NCI-H446 treated with DMSO at 0.1 percent for 48 hours (cell line): ENCODE measurements around the gene LGR6.
A peak's percentile ranks its signal among the peaks of the same experiment; 100 is the strongest.
"Not testable (repeated sequence)": the region's sequence is repeated elsewhere in the genome, so short reads cannot be mapped to it uniquely, and the experiment has no call there.

Source experiments
- DNase-seq: peaks from one replicate; lab custom pipeline; 2025; lab: John Stamatoyannopoulos, UW

The LGR6 gene, protein sequence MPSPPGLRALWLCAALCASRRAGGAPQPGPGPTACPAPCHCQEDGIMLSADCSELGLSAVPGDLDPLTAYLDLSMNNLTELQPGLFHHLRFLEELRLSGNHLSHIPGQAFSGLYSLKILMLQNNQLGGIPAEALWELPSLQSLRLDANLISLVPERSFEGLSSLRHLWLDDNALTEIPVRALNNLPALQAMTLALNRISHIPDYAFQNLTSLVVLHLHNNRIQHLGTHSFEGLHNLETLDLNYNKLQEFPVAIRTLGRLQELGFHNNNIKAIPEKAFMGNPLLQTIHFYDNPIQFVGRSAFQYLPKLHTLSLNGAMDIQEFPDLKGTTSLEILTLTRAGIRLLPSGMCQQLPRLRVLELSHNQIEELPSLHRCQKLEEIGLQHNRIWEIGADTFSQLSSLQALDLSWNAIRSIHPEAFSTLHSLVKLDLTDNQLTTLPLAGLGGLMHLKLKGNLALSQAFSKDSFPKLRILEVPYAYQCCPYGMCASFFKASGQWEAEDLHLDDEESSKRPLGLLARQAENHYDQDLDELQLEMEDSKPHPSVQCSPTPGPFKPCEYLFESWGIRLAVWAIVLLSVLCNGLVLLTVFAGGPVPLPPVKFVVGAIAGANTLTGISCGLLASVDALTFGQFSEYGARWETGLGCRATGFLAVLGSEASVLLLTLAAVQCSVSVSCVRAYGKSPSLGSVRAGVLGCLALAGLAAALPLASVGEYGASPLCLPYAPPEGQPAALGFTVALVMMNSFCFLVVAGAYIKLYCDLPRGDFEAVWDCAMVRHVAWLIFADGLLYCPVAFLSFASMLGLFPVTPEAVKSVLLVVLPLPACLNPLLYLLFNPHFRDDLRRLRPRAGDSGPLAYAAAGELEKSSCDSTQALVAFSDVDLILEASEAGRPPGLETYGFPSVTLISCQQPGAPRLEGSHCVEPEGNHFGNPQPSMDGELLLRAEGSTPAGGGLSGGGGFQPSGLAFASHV

DNA sequence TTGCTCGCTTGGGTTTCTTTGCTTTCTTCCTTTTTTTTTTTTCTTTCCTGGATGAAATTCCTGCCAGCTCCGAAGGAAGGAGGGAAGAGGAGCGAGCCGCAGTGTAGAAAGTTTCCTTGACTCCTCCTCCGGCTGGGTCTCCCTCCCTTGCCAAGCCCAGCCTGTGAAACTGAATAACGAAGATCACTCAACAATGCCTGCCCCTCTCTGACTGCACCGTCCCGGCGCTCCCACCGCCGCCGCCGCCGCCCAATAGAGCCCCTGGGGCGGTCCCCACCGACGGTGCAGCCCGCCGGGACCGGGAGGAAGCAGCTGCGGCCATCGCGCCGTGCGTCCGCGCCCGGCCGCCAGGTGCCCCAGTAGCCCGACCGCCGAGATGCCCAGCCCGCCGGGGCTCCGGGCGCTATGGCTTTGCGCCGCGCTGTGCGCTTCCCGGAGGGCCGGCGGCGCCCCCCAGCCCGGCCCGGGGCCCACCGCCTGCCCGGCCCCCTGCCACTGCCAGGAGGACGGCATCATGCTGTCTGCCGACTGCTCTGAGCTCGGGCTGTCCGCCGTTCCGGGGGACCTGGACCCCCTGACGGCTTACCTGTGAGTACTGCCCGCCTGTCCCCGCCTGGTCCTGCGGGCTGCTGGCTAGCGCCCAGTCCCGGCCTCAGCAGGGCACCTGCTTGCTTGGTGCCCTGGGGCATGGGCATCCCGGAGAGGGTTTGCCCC is at the start of gene LGR6:
Gene LGR6 (plus strand): TSS at position 186 of the 714 bp plus-strand sequence. CDS start 191 bp downstream, at position 377.
- DNase-seq = no peak

DNA sequence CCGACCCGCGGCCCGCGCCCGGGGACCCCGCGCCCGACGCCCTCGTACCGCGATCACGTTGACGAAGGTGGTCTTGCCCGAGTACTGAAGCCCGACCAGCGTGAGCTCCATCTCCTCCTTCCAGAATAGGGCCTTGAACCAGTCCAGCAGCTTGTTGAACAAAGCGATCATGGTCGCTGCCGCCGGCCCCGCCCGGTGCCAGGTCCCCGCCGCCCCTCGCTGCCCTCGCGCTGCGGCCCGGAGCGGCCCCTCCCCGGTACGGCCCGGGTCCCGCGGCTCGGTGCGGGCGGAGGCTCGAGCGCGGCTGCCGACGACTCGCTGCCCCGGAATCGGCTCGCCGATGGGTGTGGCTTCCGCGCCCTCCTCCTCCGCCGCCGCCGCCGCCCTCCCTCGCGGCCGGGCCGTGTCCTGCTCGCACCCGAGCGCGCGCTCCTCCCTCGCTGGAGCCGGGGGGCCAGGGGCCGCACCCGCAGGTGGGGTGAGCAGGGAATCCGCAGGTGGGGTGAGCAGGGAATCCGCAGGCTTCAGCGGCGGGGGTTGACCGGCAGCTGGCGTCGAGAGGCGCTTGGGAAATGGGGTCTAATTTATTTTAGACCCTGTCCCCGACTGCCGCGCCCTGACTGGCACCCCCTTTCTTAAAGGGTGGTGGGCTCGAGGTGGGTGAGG is 49.1 kb upstream of the LGR6 start, which contains the start of gene ARL8A:
Gene ARL8A (minus strand): TSS at position 336 of the 666 bp plus-strand sequence. CDS start 165 bp downstream, at position 171.
- DNase-seq = peak; percentile 19

DNA sequence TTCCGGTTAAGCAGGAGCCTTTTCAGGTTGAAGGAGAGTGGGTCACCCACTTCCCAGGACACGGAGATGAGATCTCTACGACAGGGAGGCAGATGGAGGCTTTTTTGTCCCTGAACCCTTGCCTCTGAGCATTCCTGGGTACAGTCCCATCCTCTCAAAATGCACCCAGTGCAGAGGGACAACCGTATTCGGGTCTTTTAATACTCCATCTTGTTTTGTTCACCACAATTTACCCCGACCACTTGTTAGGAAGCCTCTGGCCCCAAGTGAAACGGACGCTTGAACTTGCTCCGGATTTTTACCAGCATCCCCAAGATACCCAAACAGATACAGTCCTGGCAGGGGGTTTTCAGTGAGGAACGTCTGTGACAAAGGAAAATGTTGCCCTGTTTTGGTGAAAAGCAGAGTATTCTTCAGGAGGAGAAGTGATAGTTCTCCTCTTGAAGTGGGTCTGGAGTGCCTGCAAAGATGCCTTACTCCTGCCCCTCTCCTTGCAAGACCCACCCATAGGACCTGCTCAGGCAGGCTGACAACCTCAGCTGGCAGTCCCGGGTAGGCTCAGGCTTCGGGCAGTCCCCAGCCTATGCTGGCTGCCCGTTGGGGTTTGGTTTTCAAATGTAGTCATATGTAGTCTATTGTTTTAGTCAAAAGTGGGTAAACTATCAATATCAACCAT is 48.4 kb upstream of the LGR6 start:
- no peak for DNase-seq

DNA sequence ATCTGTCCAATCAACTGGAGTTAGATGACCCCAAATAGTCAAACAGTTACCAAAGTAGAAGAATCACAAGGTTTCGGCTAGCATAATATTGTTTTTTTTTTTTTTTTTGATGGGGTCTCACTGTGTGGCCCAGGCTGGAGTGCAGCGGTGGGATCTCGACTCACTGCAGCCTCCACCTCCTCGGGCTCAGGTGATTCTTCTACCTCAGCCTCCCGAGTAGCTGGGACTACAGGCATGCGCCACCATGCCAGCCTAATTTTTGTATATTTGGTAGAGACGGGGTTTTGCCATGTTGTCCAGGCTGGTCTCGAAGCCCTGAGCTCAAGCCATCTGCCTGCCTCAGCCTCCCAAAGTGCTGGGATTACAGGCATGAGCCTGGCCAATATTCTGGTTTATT is 47.9 kb upstream of the LGR6 start:
- DNase-seq = not testable (repeated sequence)

DNA sequence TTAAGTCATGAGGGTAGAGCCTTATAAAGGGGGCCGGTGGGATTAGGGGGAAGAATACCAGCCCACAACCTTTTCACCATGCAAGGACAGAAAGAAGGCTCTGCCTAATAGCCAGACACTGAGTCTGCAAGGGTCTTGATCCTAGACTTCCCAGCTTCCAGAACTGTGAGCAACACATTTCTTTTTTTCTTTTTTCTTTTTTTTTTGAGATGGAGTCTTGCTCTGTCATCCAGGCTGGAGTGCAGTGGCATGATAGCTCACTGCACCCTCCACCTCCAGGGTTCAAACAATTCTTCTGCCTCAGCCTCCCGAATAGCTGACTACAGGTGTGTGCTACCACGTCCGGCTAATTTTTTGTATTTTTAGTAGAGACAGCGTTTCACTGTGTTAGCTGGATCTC is 47.3 kb upstream of the LGR6 start:
- no peak for DNase-seq

DNA sequence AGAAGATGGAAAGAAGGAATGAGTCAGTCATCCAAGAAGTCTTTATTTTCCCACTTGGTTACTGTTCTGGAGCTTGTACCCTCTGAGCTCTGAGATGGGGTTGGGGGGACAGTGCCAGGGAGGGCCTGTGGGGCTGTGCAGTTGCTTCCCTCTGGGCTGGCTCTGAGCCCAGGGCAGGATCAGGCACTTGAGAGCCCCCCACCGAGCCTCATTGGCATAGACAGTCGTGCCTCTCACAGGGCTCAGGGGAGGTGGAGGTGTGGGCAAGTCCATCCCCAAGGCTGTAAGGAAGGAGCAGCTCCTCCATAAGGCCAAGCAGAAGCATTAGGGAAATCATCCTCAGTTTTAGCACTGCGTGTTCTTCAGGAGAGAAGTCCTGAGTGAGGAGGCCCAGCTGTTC is 46.6 kb upstream of the LGR6 start:
- DNase-seq = no peak

DNA sequence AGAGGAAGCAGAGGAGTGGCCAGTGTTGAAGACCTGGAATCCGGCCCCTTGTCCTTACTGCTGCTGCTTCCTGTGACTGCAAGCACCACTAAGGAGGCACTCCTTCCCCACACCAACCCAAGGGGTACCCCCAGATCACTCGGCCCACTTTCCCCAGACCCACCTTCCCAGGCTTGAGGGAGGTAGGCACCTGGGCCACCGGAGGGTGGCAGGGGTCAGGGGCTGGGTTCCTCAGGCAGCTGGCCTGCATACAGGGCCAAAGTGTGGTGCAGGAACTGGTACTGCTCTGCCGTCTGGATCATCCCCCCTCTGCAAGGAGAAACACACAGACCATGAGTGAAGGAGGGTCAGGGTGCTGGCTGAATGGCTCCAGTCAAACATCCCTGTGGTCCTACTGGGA is 45.2 kb upstream of the LGR6 start:
- no peak for DNase-seq

DNA sequence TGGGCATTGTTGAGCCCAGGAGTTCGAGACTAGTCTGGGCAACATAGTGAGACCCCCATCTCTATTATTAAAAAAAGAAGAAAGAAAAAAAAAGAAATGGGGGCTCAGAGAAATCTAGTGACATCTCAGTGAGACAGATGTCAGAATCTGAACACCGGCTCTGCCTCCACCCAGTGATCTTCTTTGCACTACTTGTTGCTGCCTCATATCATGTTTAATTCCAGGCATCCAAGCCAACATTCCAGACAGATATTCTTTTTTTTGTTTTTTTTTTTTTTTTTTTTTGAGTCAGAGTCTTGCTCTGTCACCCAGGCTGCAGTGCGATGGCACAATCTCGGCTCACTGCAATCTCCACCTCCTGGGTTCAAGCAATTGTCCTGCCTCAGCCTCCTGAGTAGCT is 44.0 kb upstream of the LGR6 start:
- no peak for DNase-seq

DNA sequence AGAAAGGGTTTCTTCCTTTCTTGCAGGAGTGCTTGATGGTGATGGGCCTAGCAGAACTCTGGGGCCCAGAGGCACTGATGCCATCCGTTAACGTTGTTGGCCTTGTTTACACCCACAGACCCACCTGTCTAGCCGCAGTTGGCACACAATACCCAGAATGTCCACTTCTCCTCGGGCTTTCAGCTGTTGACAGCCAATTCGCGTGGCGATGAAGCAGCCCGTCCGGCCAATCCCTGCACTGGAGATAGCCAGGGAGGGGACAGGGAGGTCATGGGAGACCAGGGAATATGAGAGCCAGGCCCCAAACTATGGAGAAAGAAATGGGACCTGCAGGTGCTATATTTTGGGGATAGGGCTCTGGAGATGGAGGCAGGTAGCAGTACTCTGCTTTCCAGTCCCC is 43.4 kb upstream of the LGR6 start:
- no peak for DNase-seq

DNA sequence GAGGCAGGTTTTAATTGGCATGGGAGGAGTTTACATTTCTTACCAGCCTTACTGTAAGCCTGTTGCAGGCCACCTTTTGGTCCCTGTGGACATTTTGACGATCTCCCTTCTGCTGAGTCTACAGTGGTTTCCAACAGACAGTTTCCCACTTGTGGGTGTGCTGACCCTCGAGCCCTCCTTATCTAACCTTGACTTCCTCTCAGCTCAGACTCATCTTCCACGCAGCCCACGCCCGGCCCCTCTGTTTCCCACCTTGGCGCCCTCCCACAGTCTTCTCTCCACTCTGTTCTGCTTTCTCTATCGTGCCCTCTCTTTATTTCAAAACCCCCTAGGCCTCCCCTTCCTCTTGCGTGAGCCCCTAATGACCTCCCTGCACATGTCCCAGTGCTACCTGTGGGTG is 43.0 kb upstream of the LGR6 start:
- DNase-seq = no peak

DNA sequence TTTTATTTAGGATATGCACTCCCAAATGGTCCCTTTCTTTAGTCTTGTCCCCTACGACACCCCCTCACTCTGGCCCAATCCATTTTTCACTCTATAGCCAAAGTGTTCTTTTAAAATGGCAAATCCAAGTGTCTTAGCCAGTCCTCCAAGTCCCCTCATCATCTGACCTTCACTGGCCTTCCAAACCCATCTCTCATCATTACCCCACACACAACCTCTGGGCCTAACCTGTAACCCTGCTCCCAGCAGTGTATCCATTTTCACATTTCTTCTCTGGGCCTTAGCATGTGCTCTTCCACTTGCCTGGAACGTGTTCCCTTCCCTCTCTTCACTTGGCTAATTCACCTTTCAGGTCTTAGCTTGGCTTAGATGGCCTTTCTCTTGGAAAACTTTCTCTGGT is 42.6 kb upstream of the LGR6 start:
- no peak for DNase-seq

DNA sequence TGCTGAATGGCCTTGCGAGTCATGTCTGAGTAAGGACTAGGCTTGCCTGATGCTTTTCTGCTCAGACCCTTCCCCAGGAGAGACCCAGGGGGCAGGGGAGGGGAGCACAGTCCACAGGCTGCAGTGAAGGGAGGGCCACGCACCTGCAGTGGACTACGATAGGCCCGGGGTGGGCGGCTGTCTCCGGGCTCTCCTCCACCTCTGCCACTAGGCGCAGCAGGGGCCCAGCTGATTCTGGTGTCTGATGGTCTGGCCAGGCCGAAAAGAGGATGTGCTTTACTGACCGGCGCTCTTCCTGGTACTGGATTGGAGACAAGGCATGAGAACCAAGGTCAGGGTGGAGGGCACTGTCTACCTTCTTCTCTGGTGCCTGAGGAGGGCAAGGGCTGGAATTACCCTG is 41.2 kb upstream of the LGR6 start:
- no peak for DNase-seq

DNA sequence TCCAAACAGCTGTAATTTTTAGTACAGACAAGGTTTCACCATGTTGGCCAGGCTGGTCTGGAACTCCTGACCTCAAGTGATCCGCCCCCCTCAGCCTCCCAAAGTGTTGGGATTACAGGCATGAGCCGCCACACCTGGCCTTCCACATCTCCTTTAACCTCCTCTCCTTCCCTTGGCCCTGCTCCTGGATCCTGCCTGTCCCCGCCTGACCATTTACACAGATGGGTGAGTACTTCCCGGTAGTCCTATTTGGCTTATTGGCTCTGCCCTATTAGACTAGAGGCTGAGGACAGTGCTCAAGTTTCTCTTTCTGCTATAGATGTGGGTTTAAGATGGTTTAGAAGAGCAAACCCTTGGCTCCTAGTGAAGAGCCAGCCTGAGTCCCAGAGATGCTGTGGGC is 40.3 kb upstream of the LGR6 start:
- no peak for DNase-seq

DNA sequence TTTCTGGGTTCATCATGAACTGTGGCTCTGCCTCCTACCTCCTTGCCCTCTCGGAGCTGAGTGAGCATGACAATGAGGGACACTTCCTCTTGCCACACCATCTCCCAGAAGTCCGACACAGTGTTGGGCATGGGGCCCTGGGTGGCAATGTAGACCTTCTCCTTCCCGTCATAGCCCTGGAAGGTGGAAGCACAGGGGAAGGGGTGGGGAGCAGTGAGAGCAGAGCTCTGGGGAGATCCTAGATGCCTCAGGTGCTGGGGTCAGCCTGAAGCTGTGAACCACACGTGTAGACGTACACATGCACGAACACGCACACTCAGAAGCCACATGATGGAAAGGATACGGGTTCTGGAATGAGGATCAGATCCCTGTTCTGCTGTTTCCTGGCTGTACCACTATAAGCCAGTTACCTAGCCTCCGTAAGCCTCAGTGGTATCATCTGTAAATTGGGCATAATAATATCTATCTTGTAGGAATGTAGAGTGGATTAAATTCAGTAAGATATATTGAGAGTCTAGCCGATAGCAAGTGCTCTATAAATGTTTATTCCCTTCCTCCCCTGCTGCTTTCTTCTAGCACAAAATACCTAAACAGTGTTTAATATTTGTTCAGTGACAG is 39.3 kb upstream of the LGR6 start:
- DNase-seq = no peak

DNA sequence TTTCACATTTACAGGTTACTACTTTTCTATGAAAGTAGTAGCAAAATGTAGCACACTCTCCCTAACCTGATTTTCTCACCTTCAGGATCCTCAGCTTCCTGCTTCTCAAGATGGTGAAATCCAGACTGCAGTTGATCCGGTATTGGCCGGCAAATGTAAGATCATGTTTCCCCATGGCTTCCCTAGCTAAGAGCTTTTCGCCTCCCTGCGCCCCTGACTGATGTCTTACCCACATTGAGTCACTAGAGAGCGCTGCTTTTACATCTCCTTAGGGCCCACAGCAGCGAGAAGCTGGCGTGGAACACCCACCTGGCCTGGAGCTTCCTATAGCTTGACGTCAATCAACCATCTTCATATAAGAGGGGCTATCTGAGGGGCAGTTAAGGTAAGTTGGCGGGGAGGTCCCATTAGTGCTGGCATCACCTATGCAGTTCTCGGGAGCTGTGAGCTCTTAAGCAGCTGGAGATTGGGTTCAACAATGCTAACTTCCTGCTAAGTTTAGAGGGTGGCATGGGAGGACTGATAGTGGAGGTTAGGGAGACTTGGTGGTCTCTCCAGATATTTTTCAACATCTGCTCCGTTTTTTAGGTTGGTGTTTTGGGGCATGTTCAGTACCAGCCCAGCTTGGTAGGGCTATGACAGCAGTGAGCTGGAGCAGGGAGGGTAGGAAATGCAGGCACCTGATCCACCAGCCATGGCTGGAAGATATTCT is 38.7 kb upstream of the LGR6 start:
- DNase-seq = no peak

DNA sequence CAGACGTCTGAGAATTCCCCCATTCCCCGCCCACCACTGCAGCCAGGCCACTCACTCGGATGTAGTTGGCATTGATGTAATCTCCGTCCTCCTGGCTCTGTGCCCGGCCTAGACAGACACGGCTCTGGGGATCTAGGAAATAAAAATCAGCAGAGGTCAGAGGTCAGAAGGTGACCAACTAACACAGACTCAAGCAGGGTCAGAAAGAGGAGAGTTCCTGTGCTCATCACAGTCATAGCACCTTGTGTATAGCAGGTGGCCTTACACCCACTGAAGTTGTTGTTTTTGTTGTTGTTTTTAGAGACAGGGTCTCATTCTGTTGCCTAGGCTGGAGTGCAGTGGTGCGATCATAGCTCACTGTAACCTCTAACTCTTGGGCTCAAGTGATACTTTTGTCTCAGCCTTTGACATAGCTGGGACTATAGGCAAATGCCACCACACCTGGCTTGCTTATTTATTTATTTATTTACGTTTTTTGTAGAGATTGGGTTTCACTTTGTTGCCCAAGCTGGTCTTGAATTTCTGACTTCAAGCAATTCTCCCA is 38.0 kb upstream of the LGR6 start:
- no peak for DNase-seq

DNA sequence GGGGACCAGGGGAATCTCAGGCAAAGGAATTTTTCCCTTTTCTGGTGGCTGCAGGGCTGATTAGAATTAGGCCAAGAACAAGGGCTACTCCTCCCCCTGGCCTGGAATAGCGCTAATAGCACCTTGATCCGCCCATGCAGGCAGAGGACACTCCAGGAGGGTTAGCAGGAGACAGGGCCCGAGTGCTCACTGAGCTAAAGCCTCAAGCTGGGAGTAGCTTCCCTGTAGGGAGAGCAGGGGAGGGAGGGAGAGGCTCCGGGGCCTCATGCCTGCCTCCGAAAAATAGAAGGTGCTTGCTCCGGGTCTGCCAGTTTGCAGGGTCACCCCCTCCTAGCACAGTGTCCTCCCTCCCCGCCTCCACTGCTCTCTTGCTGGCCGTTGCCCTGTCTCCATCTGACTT is 37.0 kb upstream of the LGR6 start:
- no peak for DNase-seq

DNA sequence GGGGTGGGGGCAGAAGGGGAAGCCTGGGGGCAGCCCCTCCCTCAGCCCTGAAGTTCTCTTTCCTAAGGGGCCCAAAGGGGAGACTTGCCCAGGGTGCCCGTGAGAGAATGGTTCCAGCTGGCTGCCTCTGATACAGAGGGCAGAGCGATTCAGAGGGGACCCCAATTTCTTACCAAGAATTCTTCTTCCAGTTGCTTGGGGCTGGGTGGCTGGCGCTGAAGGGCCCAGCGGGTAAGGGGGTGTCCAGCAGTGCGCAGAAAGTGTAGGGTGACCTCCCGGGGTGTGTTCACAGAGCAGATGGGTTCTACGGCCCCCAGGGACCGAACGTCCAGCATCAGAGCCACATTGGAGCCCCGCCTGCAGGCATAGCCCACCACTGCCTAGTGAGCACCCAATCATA is 35.7 kb upstream of the LGR6 start:
- no peak for DNase-seq

DNA sequence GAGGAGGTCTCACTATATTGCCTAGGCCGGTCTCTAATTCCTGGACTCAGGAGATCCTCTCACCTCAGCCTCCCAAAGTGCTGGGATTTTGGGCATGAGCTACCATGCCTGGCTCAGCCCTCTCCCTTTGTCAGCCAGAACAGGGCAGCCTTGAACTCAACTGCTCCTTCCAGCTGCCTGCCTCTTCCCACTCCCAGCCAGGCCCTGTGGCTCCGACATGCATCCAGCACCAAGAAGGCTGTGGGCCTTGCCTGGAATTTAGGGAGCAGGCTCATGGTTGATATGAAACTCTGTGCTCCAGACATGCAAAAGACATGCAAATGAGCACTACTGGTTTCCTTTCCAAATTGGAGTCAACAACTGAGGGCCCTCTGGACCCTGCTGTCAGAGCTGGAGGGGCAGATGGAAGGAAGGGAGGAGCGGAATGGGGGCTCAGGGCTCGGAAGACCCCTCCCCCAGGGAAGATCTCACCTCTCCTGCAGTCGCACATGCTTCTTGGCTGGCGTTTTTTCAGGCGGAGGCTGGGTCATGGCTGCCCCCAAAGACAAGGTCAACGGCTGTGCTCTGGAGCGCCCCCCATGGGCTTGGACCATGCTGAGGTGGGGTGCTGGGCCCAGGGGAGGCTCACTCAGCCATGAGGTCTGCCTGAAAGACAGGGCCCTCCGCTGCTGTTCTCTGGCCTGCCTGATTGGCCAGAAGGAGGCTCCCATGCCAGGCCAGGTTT is 34.6 kb upstream of the LGR6 start:
- DNase-seq = no peak
